CD4-positive, alpha-beta T cell treated with Interleukin-4 for 4 hours (primary cell): Measurements from ENCODE around the gene SCAMP1.

Experiments used
- DNase-seq: peaks from one replicate; pipeline ENCODE4 v3.0.0-alpha.2; 2020

SCAMP1 gene

DNA sequence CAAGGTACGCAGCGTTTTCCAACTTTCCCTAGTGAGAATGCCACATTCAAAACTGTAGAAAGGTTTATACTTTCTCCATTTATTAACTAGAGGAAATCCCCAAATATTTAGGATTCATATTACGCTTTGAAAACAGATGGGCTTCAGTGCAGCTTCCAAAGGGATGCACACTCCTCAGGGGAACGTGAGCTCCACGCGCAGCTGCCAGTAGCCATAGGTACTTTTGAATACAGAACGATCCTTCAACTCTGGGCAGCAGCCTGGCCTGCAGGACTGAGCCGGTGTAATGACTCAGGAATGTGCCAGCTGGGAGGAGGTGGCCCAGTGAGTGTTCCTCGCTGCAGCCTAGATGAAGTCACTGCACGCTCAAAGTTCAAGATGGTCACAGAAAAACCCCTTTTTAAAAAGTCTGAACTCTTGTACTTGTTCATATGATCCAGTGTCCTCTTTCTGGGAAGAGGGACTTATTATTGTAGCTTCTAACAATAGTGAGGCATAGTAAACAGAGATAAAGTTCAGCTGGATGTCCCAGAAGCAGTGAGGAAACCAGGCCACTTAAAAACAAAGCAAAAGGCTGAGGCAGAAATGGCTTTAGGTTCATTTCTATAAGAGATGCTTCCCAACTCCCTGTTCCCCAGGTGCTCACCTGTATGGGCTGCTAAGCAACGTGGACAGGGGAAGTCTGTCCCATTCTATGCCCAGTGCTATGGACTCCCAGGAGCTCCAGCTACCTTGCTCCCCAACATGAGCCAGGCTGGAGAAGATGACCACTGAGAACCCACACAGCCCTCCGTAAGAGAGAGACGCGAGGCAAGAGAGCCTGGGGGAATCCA lies 158.2 kb downstream of the SCAMP1 start:
- DNase-seq = no peak

DNA sequence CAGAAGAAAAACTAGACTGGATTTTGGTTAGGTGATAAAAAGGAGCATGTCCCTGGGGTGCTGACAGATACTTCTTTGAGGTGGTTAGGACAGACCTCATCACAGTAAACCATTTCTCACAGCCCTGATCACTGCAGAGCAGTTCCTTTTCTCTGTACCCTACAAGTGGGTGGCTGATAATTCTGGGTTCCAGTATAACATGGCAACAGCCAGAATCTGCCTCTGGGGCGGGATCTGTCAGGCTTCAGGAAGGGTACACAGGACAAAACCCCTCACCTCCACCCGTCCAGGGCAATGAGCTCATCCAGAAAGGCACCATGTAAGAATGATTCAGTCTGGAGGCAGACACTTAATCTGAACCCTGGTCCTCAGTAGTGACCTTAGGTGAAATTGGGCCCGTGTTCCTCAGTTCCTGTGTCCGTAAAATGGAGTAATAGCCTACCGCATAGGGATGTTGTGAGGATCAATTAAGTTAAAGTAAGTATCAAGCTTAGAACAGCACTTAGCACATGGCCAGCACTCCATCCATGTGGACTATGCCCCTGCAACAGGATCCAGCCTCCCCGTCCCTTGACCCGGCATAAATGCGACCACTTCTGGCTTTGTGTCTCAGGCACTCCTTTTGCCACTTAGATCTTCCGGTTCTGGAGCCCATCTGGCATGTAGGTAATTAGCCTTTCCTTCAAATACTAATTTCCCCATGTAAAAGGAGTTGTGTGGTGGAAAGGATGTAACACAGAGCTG lies 159.0 kb downstream of the SCAMP1 start:
- DNase-seq = no peak

DNA sequence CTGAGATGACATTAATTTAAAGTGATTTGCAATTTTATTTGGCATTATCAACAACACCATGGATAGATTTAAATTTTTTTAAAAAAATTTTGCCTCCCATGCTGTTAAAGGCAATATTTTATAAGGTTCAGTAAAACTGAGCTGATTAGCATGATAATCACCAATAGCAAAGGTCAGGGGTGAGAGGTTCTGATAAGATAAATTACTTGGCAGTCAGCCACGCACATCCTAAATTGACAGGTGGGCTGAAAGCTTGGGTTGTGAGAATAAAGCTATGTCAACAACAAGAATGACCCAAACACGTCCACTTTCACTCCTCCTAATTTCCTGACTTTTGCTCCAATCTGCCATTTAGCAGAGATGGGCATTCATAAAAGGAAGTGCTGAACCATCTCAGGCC lies 161.0 kb downstream of the SCAMP1 start:
- DNase-seq = no peak

DNA sequence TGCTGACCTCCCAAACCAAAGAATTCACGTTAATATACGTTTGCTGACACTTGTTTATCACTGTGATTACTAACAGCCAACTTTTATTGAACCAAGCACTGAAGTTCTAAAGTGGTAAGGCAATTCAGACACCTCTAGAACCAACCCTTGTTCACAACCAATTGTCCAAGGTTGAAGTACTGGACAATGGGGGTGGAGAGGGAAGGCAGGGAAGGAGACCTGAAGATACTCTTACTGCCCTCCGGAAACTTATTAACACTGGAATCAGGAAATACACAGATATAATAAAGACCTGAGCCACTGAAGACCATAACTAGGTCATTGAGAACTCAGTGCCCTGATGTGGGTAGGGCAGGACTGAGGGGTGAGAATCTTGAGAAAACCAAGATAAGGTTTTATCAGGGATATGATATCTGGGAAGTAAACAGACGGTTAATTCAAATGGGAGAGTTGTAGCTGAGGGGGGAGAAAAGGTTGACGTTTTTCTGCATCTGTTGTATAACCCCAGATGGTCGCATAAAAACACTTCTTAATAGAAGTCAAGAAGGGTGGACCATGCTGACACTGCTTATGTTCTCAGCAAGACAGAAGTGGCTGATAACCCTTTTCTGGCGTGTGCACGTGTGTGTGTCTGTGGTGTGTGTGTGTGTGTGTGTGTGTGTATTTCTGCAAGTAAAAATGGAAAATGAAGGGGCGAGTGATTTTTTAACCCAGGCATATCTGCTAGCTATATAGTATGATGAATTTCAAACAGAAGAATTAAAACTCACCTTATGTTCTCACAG lies 162.3 kb downstream of the SCAMP1 start:
- no peak for DNase-seq

DNA sequence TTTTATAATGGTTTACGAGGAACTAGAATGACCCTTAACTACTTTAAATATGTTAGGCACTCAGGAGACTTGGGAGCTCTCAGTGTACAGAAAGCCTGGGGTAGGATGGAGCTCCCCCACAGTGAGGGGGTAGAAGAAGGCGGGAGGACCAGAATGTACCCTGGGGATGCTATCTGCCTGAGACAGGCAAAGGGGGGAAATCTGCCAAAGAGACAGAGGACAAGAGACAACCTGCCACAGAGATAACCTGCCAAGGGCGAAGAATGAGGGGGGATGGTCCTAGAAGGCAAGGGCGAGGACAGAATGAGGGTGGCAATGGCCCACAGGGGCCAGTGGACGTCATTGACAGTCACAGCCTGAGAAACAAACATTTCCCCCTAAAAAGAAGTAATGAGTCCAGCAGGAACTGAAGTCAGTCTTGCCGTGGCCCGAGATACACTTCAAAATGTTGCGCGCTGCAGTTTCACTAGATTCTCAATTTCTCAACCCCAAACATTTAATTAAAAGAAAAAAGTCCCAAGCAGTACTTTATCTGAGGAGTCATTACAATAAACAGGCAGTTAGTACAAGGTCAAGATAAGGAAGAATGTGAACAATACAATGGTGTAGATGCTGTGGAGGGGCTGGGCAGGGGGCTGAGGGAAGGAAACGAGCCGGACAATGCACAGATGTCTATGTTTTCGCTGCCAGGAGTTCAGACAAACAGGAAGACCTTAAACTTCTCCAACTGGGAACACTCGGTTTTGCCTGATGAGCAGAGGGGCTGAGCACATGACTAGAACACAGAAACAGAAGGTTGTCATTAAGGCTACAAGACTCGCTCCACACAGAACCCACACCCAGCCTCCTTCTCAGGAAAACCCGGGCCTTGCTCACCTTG lies 163.1 kb downstream of the SCAMP1 start:
- no peak for DNase-seq

DNA sequence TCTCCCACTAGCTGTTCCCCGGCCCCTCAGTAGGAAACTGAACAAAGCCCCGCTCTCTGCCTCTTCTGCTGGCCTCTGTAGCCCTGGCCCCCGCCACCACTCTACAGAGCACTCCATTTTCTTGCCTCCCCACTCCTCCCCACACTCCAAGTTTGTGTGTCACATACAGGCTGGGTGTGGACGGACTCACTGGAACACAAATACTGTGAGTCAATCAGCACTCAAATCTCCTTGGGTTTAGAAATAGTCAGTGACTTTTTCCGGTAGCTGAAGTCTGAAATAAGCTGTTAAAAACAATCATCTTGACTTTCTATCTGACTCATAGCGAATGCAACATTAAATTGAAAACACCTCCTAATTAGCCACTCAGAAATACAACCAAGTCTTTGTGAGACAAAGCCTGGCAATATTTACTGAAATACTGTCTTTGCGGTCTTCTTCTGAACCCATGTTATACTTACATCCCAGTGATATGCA lies 165.7 kb downstream of the SCAMP1 start:
- DNase-seq = no peak

DNA sequence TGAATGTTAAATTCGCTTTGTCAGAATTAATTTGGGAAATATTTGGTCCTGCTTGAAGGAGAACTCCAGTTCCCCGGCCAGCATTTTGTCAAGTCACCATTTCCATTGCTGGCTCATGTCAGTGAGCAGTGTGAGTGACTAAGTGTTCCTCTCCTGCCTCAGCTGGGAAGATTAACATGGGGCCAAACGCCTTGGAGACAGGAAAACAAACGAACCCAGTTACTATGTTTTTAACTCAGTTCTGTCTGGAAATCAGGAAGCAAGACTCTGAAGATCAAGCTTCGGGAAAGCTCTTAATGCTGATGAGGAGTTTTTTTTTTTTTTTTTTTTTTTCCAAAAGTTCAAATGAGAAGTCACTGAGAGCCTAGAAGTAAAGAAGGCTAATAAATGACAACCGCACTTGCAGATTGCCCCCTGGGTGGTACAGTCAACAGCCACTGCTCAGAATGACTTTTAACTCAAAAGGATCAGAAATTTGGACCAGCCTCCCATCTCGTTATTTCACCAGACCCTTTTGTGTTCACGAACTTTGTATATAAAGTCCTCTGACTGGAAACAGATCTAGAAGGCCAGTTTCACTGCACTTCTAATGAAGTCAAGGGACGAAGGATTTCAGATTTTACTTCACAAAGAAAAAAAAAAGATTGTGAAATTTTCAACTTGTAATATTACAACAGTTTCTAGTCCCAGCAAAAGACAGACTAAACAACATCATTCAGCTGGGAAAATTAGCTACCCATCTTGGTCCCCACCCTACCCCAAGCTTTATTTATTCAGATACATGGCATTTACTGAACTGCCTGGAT lies 166.8 kb downstream of the SCAMP1 start:
- DNase-seq = no peak

DNA sequence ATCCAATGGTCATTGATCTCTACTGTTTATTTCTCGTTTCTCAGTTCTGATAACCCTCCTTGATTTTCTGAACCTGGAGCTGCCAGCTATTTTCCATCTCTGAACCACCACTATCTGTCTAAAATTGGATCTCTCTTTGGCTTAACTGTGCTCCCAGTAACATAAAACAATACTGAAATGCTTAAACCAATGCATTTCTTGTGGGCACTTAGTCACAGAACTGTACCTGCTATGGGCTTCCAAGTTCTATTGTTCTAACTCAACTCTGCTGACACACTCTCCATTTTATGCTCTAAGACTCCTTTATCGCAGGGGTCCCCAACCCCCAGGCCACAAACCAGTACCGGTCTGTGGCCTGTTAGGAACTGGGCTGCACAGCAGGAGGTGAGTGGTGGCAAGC lies 167.5 kb downstream of the SCAMP1 start:
- DNase-seq = no peak
